HG03520 (cell line): Measurements from ENCODE around the gene CTNNBL1.

Experiments used
- ATAC-seq: cut with Tn5 transposase; IDR thresholded peaks from one replicate; pipeline ENCODE4 v1.9.1; 2021; ENCODE audit warnings: mild to moderate bottlenecking, moderate library complexity; ENCODE audit not compliant: unreplicated experiment

Gene CTNNBL1

GRCh38 chr20:37774156-37774555 is 80.3 kb downstream of the CTNNBL1 start:
- no peak for ATAC-seq

- no peak for ATAC-seq
Measured at GRCh38 chr20:37775200-37775599, 81.4 kb downstream of the CTNNBL1 start.

- ATAC-seq = no peak
Measured at GRCh38 chr20:37776049-37776448, 82.2 kb downstream of the CTNNBL1 start.

- no peak for ATAC-seq
Measured at GRCh38 chr20:37776526-37776925, 82.7 kb downstream of the CTNNBL1 start.

- ATAC-seq = no peak
Measured at GRCh38 chr20:37777012-37777950, 83.5 kb downstream of the CTNNBL1 start.

- ATAC-seq = no peak
Measured at GRCh38 chr20:37777988-37778659, 84.3 kb downstream of the CTNNBL1 start.

- ATAC-seq = no peak
Measured at GRCh38 chr20:37781626-37782025, 87.8 kb downstream of the CTNNBL1 start.

GRCh38 chr20:37786043-37786442 is 92.2 kb downstream of the CTNNBL1 start:
- ATAC-seq = no peak

- no peak for ATAC-seq
Measured at GRCh38 chr20:37789408-37789807, 95.6 kb downstream of the CTNNBL1 start.

GRCh38 chr20:37790900-37791299 is 97.1 kb downstream of the CTNNBL1 start:
- no peak for ATAC-seq

- ATAC-seq = no peak
Measured at GRCh38 chr20:37796121-37796520, 102.3 kb downstream of the CTNNBL1 start.

- no peak for ATAC-seq
Measured at GRCh38 chr20:37796733-37797132, 102.9 kb downstream of the CTNNBL1 start.

- no peak for ATAC-seq
Measured at GRCh38 chr20:37797669-37798175, 103.9 kb downstream of the CTNNBL1 start.

GRCh38 chr20:37798312-37798711 is 104.5 kb downstream of the CTNNBL1 start:
- no peak for ATAC-seq

- no peak for ATAC-seq
Measured at GRCh38 chr20:37800618-37801017, 106.8 kb downstream of the CTNNBL1 start.

- ATAC-seq = no peak
Measured at GRCh38 chr20:37801921-37802320, 108.1 kb downstream of the CTNNBL1 start.

GRCh38 chr20:37803438-37804307 is 109.8 kb downstream of the CTNNBL1 start:
- no peak for ATAC-seq

GRCh38 chr20:37804584-37805566 is 111.0 kb downstream of the CTNNBL1 start:
- peak; percentile 60 for ATAC-seq

- no peak for ATAC-seq
Measured at GRCh38 chr20:37807471-37808232, 113.8 kb downstream of the CTNNBL1 start.
